Liver (tissue), 9 donors: Measurements from ENCODE around the gene TTC1. TPM values are rescaled to one million over a fixed set of nuclear protein-coding genes. Genes with fewer than 3 reads are reported as not detected.

Source experiments
- DNase-seq: peaks from one replicate; pipeline ENCODE4 v3.0.0-alpha.2; 2017; ENCODE audit warnings: low spot score
- H3K27ac ChIP-seq, 2 donors: one replicate each; pipeline ENCODE4 v1.7.0; 2013; ENCODE audit warnings: inconsistent platforms in 2 of 2, low read length in 2 of 2, control low read depth in 1 of 2, low read depth in 1 of 2, mild to moderate bottlenecking in 1 of 2
- H3K27me3 ChIP-seq, 4 donors: one replicate each; pipeline versions ENCODE4 v1.6.1 to v1.7.0; 2013; ENCODE audit warnings: low read length in 3 of 4, inconsistent platforms in 1 of 4, mild to moderate bottlenecking in 1 of 4, moderate library complexity in 1 of 4; ENCODE audit not compliant: control insufficient read depth in 4 of 4, insufficient read depth in 4 of 4
- H3K36me3 ChIP-seq, 4 donors: one replicate each; pipeline versions ENCODE4 v1.6.1 to v1.7.0; 2013; ENCODE audit warnings: low read length in 3 of 4, mild to moderate bottlenecking in 3 of 4, low read depth in 1 of 4, moderate library complexity in 1 of 4; ENCODE audit not compliant: control insufficient read depth in 4 of 4, insufficient read depth in 3 of 4
- H3K4me1 ChIP-seq, 4 donors: one replicate each; pipeline versions ENCODE4 v1.6.1 to v1.7.0; 2013; ENCODE audit warnings: low read length in 3 of 4, mild to moderate bottlenecking in 3 of 4, moderate library complexity in 1 of 4; ENCODE audit not compliant: control insufficient read depth in 4 of 4, insufficient read depth in 4 of 4
- H3K4me3 ChIP-seq, 3 donors: one replicate each; pipeline versions ENCODE4 v1.6.1 to v1.7.0; 2013; ENCODE audit warnings: low read length in 3 of 3, control low read depth in 1 of 3, low read depth in 1 of 3, mild to moderate bottlenecking in 1 of 3
- H3K9ac ChIP-seq, 2 donors: one replicate each; pipeline ENCODE4 v1.7.0; 2013; ENCODE audit warnings: low read length in 2 of 2, mild to moderate bottlenecking in 2 of 2, moderate library complexity in 2 of 2, control low read depth in 1 of 2, low read depth in 1 of 2
- H3K9me3 ChIP-seq, 4 donors: one replicate each; pipeline versions ENCODE4 v1.6.1 to v1.7.0; 2013; ENCODE audit warnings: low read length in 3 of 4; ENCODE audit not compliant: control insufficient read depth in 4 of 4
- ATF3 ChIP-seq: IDR thresholded peaks from 2 replicates; pipeline ENCODE4 v1.6.1; 2016; ENCODE audit warnings: antibody characterized with exemption
- CTCF ChIP-seq: fragments of 150-350 bp; IDR thresholded peaks from 2 replicates; pipeline ENCODE4 v1.5.1; 2017; ENCODE audit warnings: improper control_type of control experiment, low read depth, low read length; ENCODE audit not compliant: missing input control
- EGR1 ChIP-seq, 2 donors: IDR thresholded peaks; 2 replicates each; pipeline ENCODE4 v1.6.1; 2016 to 2018; ENCODE audit warnings: antibody characterized with exemption in 2 of 2, low read depth in 2 of 2
- FOXA1 ChIP-seq: IDR thresholded peaks from 2 replicates; pipeline ENCODE4 v1.6.1; 2016; ENCODE audit warnings: antibody characterized with exemption
- FOXA2 ChIP-seq: IDR thresholded peaks from 2 replicates; pipeline ENCODE4 v1.6.1; 2016; ENCODE audit warnings: antibody characterized with exemption
- GABPA ChIP-seq, 2 donors: IDR thresholded peaks in 1 of 2; conservative IDR thresholded peaks in 1 of 2; 2 replicates each; pipeline ENCODE4 v1.6.1; 2016; ENCODE audit warnings: antibody characterized with exemption in 2 of 2, mild to moderate bottlenecking in 1 of 2, moderate library complexity in 1 of 2
- HNF4A ChIP-seq, 2 donors: conservative IDR thresholded peaks; 2 replicates each; pipeline ENCODE4 v1.6.1; 2016; ENCODE audit warnings: antibody characterized with exemption in 2 of 2, mild to moderate bottlenecking in 2 of 2
- HNF4G ChIP-seq: IDR thresholded peaks from 2 replicates; pipeline ENCODE4 v1.6.1; 2016; ENCODE audit warnings: antibody characterized with exemption
- JUND ChIP-seq, 2 donors: IDR thresholded peaks; 2 replicates each; pipeline ENCODE4 v1.6.1; 2016; ENCODE audit warnings: antibody characterized with exemption in 2 of 2
- MAX ChIP-seq: IDR thresholded peaks from 2 replicates; pipeline ENCODE4 v1.6.1; 2016; ENCODE audit warnings: antibody characterized with exemption
- NR2F2 ChIP-seq: IDR thresholded peaks from 2 replicates; pipeline ENCODE4 v1.6.1; 2016; ENCODE audit warnings: antibody characterized with exemption
- RAD21 ChIP-seq, 2 donors: IDR thresholded peaks; 2 replicates each; pipeline ENCODE4 v1.6.1; 2016; ENCODE audit warnings: antibody characterized with exemption in 2 of 2, mild to moderate bottlenecking in 2 of 2
- REST ChIP-seq: IDR thresholded peaks from 2 replicates; pipeline ENCODE4 v1.6.1; 2016; ENCODE audit warnings: antibody characterized with exemption, mild to moderate bottlenecking
- RXRA ChIP-seq, 2 donors: IDR thresholded peaks; 2 replicates each; pipeline ENCODE4 v1.6.1; 2017 to 2018; ENCODE audit warnings: antibody characterized with exemption in 2 of 2, mild to moderate bottlenecking in 1 of 2
- SP1 ChIP-seq: IDR thresholded peaks from 2 replicates; pipeline ENCODE4 v1.6.1; 2018; ENCODE audit warnings: antibody characterized with exemption, mild to moderate bottlenecking
- TAF1 ChIP-seq: conservative IDR thresholded peaks from 2 replicates; pipeline ENCODE4 v1.6.1; 2016; ENCODE audit warnings: antibody characterized with exemption, mild to moderate bottlenecking
- YY1 ChIP-seq: IDR thresholded peaks from 2 replicates; pipeline ENCODE4 v1.6.1; 2016; ENCODE audit warnings: antibody characterized with exemption, mild to moderate bottlenecking
- ZBTB33 ChIP-seq: IDR thresholded peaks from 2 replicates; pipeline ENCODE4 v1.6.1; 2016; ENCODE audit warnings: antibody characterized with exemption
- WGBS: extraction: QIAGEN DNeasy Blood & Tissue Kit; methylation state at CpG from one replicate; pipeline ENCODE4 v1.1.7; 2013; 5-methylcytosine and 5-hydroxymethylcytosine counted together
- polyA plus RNA-seq, 2 donors: library from polyadenylated mRNA; stranded (reverse) in 1 of 2; unstranded in 1 of 2; fragments of 200-250 nt in 1 of 2; fragments of >200 nt in 1 of 2; fragmentation: Nextera tagmentation in 1 of 2; extraction: Ambion mirVana in 1 of 2; gene quantifications; one replicate each; pipeline versions ENCODE4 v1.2.1 to v1.2.3, GENCODE V29; 2013 to 2015
- total RNA-seq, 2 donors: library from RNA; depleted of rRNA; stranded (reverse); fragments of >200 nt; gene quantifications; one replicate each; pipeline ENCODE4 v1.2.3, GENCODE V29; 2014
- donor health status: healthy.
- donor health status: healthy.
- donor health status: healthy.
- donor health status: healthy.
- donor health status: healthy.

The TTC1 gene
- total and polyA plus RNA-seq, 4 donors, result 18.0 to 35.5 (median 22.2) TPM

- TF ChIP-seq NR2F2 (no peak), RAD21 (IDR thresholded peaks at IDR 0.05) (peak; percentile 91 to 94), GABPA (IDR thresholded peaks at IDR 0.05 in 1 of 2, conservative IDR thresholded peaks at IDR 0.05 in 1 of 2) (peak in 1 of 2 donors; percentile 12), MAX (no peak), CTCF (peak; percentile 86), ATF3 (no peak), YY1 (no peak), HNF4G (no peak), JUND (IDR thresholded peaks at IDR 0.05) (no peak), ZBTB33 (no peak), SP1 (peak; percentile 19), EGR1 (IDR thresholded peaks at IDR 0.05; ENCODE audit: low read depth in 2 of 2) (no peak), HNF4A (conservative IDR thresholded peaks at IDR 0.05) (peak; percentile 19 to 38), REST (no peak), TAF1 (no peak), FOXA2 (no peak), FOXA1 (no peak), RXRA (IDR thresholded peaks at IDR 0.05) (peak in 1 of 2 donors; percentile 32)
- Histone ChIP-seq H3K9ac (no peak overlapping the region), H3K4me1 (peaks cover 0 to 7% (median 3%) of the 10 kb centered on the region in 4 donors), H3K27ac (no peak overlapping the region), H3K9me3 (no peaks in the 10 kb centered on the region), H3K27me3 (no peaks in the 10 kb centered on the region), H3K36me3 (peaks cover 0 to 5% (median under 1%) of the 10 kb centered on the region in 4 donors), H3K4me3 (no peak overlapping the region)
- DNase-seq, result peak; percentile 47
- WGBS, result 5% methylated on average over 3 of the region's 3 CpGs
Measured at GRCh38 chr5:160021831-160022446, 13.0 kb downstream of the TTC1 start.
